NB4 (cell line): Measurements from ENCODE around the gene THSD7A.

Source experiments
- DNase-seq: peaks from one replicate; pipeline ENCODE4 v3.0.0; 2010; ENCODE audit warnings: low read depth
- H3K4me3 ChIP-seq: one replicate; pipeline ENCODE4 v1.5.1; 2011; ENCODE audit warnings: mild to moderate bottlenecking, low read depth, low read length, moderate library complexity
- MYC ChIP-seq: IDR thresholded peaks from 2 replicates; pipeline ENCODE4 v1.6.1; 2011; ENCODE audit warnings: low read depth, low read length
- POLR2A ChIP-seq: IDR thresholded peaks from 2 replicates; pipeline ENCODE4 v1.6.1; 2011; ENCODE audit warnings: mild to moderate bottlenecking; ENCODE audit not compliant: insufficient read length; ENCODE audit errors: extremely low read depth
- TF ChIP-seq, protein P1 (sequence below): IDR thresholded peaks from one replicate; pipeline ENCODE4 v1.5.1; 2012; ENCODE audit warnings: low read depth, low read length
- TF ChIP-seq, protein P2 (sequence below): IDR thresholded peaks from 2 replicates; pipeline ENCODE4 v1.6.1; 2011; ENCODE audit warnings: low read depth, low read length

Gene THSD7A

DNA sequence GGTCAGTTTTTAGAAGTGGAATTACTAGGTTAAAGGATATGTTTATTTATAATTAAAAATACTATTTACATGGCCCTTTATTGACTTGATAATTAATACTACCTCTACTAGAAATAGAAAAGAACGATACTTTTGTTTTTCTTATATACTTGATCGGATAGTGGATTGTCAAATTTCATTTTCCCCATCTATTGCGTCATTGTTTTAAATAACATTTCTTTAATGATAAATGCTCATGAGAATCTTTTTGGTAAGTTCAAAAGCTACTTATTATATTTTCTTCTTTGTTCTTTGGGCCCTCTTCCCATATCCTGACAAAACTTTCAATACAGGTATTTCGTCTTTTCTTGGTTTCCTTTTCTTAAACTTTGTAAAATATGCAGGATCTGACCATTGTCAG, 465.9 kb downstream of the THSD7A start:
- TF ChIP-seq, protein P1, sequence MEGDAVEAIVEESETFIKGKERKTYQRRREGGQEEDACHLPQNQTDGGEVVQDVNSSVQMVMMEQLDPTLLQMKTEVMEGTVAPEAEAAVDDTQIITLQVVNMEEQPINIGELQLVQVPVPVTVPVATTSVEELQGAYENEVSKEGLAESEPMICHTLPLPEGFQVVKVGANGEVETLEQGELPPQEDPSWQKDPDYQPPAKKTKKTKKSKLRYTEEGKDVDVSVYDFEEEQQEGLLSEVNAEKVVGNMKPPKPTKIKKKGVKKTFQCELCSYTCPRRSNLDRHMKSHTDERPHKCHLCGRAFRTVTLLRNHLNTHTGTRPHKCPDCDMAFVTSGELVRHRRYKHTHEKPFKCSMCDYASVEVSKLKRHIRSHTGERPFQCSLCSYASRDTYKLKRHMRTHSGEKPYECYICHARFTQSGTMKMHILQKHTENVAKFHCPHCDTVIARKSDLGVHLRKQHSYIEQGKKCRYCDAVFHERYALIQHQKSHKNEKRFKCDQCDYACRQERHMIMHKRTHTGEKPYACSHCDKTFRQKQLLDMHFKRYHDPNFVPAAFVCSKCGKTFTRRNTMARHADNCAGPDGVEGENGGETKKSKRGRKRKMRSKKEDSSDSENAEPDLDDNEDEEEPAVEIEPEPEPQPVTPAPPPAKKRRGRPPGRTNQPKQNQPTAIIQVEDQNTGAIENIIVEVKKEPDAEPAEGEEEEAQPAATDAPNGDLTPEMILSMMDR = no peak
- no peak for TF ChIP-seq MYC
- no peak for TF ChIP-seq POLR2A
- TF ChIP-seq, protein P2, sequence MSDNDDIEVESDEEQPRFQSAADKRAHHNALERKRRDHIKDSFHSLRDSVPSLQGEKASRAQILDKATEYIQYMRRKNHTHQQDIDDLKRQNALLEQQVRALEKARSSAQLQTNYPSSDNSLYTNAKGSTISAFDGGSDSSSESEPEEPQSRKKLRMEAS = no peak

DNA sequence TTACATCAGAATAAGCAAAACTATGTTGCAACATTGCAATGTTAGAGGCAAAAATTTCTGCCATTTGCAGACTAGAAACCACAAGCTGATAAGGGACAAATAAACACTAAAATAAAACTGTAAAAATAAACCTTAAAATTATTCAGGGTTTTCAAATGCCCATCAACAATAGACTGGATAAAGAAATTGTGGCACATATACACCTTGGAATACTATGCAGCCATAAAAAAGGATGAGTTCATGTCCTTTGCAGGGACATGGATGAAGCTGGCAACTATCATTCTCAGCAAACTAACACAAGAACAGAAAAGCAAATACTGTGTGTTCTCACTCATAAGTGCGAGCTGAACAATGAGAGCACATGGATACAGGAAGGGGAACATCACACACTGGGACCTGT, 473.4 kb downstream of the THSD7A start:
- no peak overlapping the region for H3K4me3 ChIP-seq
- TF ChIP-seq, protein P2 = no peak
- TF ChIP-seq, protein P1 = no peak
- TF ChIP-seq MYC (no peak), POLR2A (no peak)
- DNase-seq = no peak

More for the DNA sequence above, 465.9 kb downstream of the THSD7A start:
- DNase-seq = no peak
- H3K4me3 ChIP-seq = no peak overlapping the region

DNA sequence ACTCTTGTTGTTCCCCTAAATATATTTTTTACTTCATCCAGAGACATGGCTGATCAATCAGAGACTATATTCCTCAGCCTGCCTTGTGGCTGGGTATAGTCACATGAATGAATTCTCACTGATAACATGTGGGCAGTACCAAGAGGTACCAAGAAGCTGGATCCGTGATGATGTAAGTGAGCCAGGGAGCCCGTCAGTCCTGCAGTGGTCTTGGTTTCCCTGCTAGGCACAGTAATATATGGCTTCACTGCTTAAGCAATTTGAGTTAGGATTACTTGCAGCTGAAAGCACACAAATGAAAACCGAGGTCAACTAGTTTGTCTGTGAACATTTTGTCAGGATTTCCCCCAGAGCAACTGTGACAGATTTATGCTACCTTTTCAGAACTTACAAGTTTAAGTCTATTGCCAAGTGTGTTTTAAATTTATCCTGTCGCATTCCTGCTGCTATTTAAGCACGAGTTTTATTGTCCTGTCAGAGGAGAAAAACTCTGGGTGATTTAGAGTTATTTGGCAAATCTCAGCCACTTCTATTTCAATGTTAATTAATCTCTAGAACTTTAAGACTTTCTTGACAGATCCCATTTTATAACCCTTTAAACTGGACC, 476.5 kb downstream of the THSD7A start:
- no peak for TF ChIP-seq MYC
- H3K4me3 ChIP-seq = no peak overlapping the region
- DNase-seq = no peak

DNA sequence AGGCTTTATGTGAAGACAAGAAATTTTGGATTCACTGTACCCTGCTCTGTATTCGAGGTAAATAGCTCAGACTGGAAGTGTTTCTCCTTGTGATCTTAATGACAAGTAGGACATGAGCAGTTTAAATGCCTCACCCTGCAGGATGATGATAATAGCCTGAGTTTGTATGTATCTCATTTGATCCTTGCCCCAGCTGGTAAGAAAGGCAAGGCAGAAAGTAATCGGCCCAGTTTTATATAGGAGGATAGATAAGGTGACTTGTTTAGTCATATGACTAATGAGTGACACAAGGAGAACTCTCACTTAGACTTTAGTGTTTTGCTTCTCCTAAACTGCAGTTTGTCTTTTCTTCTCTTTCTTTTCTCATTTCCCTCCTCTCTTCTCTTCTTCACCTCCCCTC, 485.7 kb downstream of the THSD7A start:
- TF ChIP-seq, protein P2 = no peak
- TF ChIP-seq POLR2A (no peak), MYC (no peak)
- TF ChIP-seq, protein P1 = no peak
- no peak for DNase-seq
- H3K4me3 ChIP-seq = no peak overlapping the region

DNA sequence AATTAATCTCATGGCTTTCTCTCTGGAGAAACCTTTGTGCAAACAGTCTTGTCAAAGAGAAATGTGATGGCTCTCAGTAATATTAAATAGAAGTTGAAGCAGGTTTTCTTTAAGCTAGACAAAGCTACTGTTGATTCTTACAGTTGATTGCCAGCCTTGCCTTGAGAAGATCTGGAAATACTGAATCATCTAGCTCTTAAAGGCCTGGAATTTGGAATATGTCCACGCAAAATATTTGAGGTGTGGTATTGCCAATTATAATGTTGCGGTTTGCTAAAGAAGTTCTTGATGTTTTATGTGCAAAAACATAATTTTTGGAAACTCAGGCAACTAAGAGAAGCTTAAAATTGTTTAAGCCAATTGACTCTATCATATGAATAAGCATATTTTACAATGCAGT, 486.4 kb downstream of the THSD7A start:
- TF ChIP-seq, protein P2 = no peak
- no peak for TF ChIP-seq MYC
- TF ChIP-seq POLR2A = no peak
- TF ChIP-seq, protein P1 = no peak
- no peak overlapping the region for H3K4me3 ChIP-seq
- no peak for DNase-seq

DNA sequence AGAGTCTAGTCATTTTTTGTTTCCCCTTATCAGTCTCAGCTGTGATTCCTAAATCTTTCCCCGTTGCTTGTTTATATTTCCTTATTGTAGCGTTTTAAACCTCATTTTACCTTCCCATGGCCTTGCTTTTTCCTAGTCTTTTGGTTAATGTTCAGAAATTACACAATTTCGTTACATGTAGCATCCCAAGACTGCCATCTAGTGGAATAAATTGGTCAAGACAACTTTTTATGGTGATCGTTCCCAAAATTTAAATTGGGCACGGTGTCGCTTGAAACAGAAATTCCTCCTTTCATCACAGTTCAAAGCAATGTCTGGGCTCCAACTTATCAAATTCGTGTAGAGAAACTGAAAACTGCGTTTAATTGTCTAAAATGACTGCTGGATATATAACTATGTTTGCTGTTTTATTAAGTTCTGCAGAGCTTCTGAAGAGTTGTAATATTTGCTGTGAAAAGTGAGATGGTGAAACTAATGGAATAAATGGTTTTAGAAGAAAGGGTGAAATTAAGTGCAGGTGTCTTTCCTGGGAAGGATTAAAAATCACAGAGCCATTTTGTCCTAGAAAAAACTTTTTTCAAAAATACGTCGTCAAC, 488.1 kb downstream of the THSD7A start:
- peak; percentile 62 for DNase-seq
- no peak overlapping the region for H3K4me3 ChIP-seq
- TF ChIP-seq, protein P2 = no peak
- TF ChIP-seq, protein P1 = peak; percentile 63
